ENCODE measurements around the gene SPATA24.

GRCh38 chr5:139408191-139408590, 4.3 kb upstream of the SPATA24 start:
- TF ChIP-seq GATA2 (IDR thresholded peaks at IDR 0.05; ENCODE audit: low read depth, low read length), result no peak
- no peak for TF ChIP-seq GATA3 (IDR thresholded peaks at IDR 0.05; ENCODE audit: low read depth, low read length)

All from SH-SY5Y (cell line).